ENCODE results near the gene EMC9.
"Not testable (repeated sequence)": the region's sequence is repeated elsewhere in the genome, so short reads cannot be mapped to it uniquely, and the experiment has no call there.

- TF ChIP-seq CTCF, POLR2A (IDR thresholded peaks at IDR 0.05): not testable (repeated sequence)
Observed at GRCh38 chr14:24105609-24106239, 35.7 kb downstream of the EMC9 start.

Measured in adrenal gland (tissue), 5 donors.